H9 (cell line): ENCODE results near the gene NARS2. TPM values are rescaled to one million over a fixed set of nuclear protein-coding genes. Genes with fewer than 3 reads are reported as not detected.

ENCODE experiments used
- DNase-seq: peaks from one replicate; pipeline ENCODE4 v3.0.0-alpha.2; 2017
- H2AFZ ChIP-seq: one replicate; pipeline ENCODE4 v1.6.1; 2013; ENCODE audit warnings: mild to moderate bottlenecking, low read length, control low read depth, moderate library complexity
- H2AK5ac ChIP-seq: 2 replicates; pipeline ENCODE4 v1.6.1; 2013; ENCODE audit warnings: low read length, control low read depth, mixed read lengths; ENCODE audit not compliant: insufficient read length
- H2BK120ac ChIP-seq: one replicate; pipeline ENCODE4 v1.6.1; 2013; ENCODE audit warnings: low read depth, mild to moderate bottlenecking, low read length, control low read depth, inconsistent platforms; ENCODE audit not compliant: poor library complexity, severe bottlenecking
- H2BK12ac ChIP-seq: 2 replicates; pipeline ENCODE4 v1.6.1; 2013; ENCODE audit warnings: low read length, control low read depth, mixed read lengths, low read depth; ENCODE audit not compliant: insufficient read length
- H2BK15ac ChIP-seq: 2 replicates; pipeline ENCODE4 v1.6.1; 2013; ENCODE audit warnings: low read depth, low read length, control low read depth
- H2BK20ac ChIP-seq: one replicate; pipeline ENCODE4 v1.6.1; 2013; ENCODE audit warnings: low read depth, mild to moderate bottlenecking, low read length, control low read depth, inconsistent platforms; ENCODE audit not compliant: poor library complexity, severe bottlenecking
- H2BK5ac ChIP-seq: 2 replicates; pipeline ENCODE4 v1.6.1; 2013; ENCODE audit warnings: low read length, control low read depth, mixed read lengths; ENCODE audit not compliant: insufficient read length
- H3K14ac ChIP-seq: 2 replicates; pipeline ENCODE4 v1.6.1; 2013; ENCODE audit warnings: low read length, control low read depth; ENCODE audit not compliant: insufficient read depth
- H3K18ac ChIP-seq: 2 replicates; pipeline ENCODE4 v1.6.1; 2013; ENCODE audit warnings: low read depth, mild to moderate bottlenecking, mixed read lengths, low read length, control low read depth; ENCODE audit not compliant: insufficient read length
- H3K23ac ChIP-seq: 2 replicates; pipeline ENCODE4 v1.6.1; 2013; ENCODE audit warnings: low read length, control low read depth, mixed read lengths, low read depth; ENCODE audit not compliant: insufficient read length
- H3K23me2 ChIP-seq: 2 replicates; pipeline ENCODE4 v1.6.1; 2013; ENCODE audit warnings: low read depth, mild to moderate bottlenecking, mixed read lengths, low read length, control low read depth; ENCODE audit not compliant: insufficient read length, poor library complexity, severe bottlenecking
- H3K27ac ChIP-seq: 2 replicates; pipeline ENCODE4 v1.5.1; 2013; ENCODE audit warnings: low read length, control low read depth, mixed read lengths, low read depth; ENCODE audit not compliant: insufficient read length
- H3K27me3 ChIP-seq: 2 replicates; pipeline ENCODE4 v1.6.1; 2013; ENCODE audit warnings: low read length, control low read depth, inconsistent platforms; ENCODE audit not compliant: insufficient read depth
- H3K4ac ChIP-seq: 2 replicates; pipeline ENCODE4 v1.6.1; 2013; ENCODE audit warnings: low read depth, mild to moderate bottlenecking, control low read depth, inconsistent platforms, low read length, moderate library complexity
- H3K4me1 ChIP-seq: 2 replicates; pipeline ENCODE4 v1.6.1; 2013; ENCODE audit warnings: low read length, control low read depth, inconsistent platforms; ENCODE audit not compliant: insufficient read depth
- H3K4me2 ChIP-seq: 2 replicates; pipeline ENCODE4 v1.6.1; 2013; ENCODE audit warnings: low read length, control low read depth, mixed read lengths; ENCODE audit not compliant: insufficient read length, insufficient read depth
- H3K56ac ChIP-seq: 2 replicates; pipeline ENCODE4 v1.6.1; 2013; ENCODE audit warnings: low read depth, mild to moderate bottlenecking, mixed read lengths, low read length, control low read depth; ENCODE audit not compliant: insufficient read length
- H3K79me1 ChIP-seq: 2 replicates; pipeline ENCODE4 v1.6.1; 2013; ENCODE audit warnings: low read depth, mild to moderate bottlenecking, moderate library complexity, low read length, control low read depth, inconsistent platforms; ENCODE audit not compliant: insufficient read depth, poor library complexity, severe bottlenecking
- H3K79me2 ChIP-seq: 2 replicates; pipeline ENCODE4 v1.6.1; 2013; ENCODE audit warnings: low read length, control low read depth, inconsistent platforms; ENCODE audit not compliant: insufficient read depth
- H3K9ac ChIP-seq: 2 replicates; pipeline ENCODE4 v1.6.1; 2013; ENCODE audit warnings: low read length, control low read depth, mixed read lengths; ENCODE audit not compliant: insufficient read length; ENCODE audit errors: extremely low read depth
- H3K9me3 ChIP-seq: one replicate; pipeline ENCODE4 v1.6.1; 2013; ENCODE audit warnings: low read depth, low read length, inconsistent platforms; ENCODE audit not compliant: control insufficient read depth
- H3T11ph ChIP-seq: one replicate; pipeline ENCODE4 v1.6.1; 2013; ENCODE audit warnings: mild to moderate bottlenecking, low read length, control low read depth, inconsistent platforms
- H4K20me1 ChIP-seq: one replicate; pipeline ENCODE4 v1.6.1; 2013; ENCODE audit not compliant: control insufficient read depth, insufficient read length, insufficient read depth
- H4K5ac ChIP-seq: 2 replicates; pipeline ENCODE4 v1.6.1; 2013; ENCODE audit warnings: low read depth, mild to moderate bottlenecking, mixed read lengths, low read length, control low read depth; ENCODE audit not compliant: insufficient read length
- H4K8ac ChIP-seq: replicated peaks from 2 replicates; pipeline ENCODE4 v1.6.1; 2013; ENCODE audit warnings: low read length, control low read depth, mixed read lengths, low read depth; ENCODE audit not compliant: insufficient read length
- H4K91ac ChIP-seq: 2 replicates; pipeline ENCODE4 v1.6.1; 2013; ENCODE audit warnings: low read depth, mild to moderate bottlenecking, moderate library complexity, mixed read lengths, low read length, control low read depth; ENCODE audit not compliant: insufficient read length
- H3K27ac Mint-ChIP-seq, 3 experiments: 2 replicates in 2 of 3; 3 replicates in 1 of 3; pipeline ENCODE4 v1.8.0; 2020 to 2021; ENCODE audit warnings: mixed read lengths in 3 of 3, mild to moderate bottlenecking in 1 of 3, moderate library complexity in 1 of 3
- H3K27me3 Mint-ChIP-seq: 2 replicates; pipeline ENCODE4 v1.8.0; 2021; ENCODE audit warnings: low read depth, mild to moderate bottlenecking, moderate library complexity, mixed read lengths
- H3K36me3 Mint-ChIP-seq, 3 experiments: 2 replicates in 2 of 3; 3 replicates in 1 of 3; pipeline ENCODE4 v1.8.0; 2020 to 2021; ENCODE audit warnings: low read depth in 3 of 3, mixed read lengths in 3 of 3; ENCODE audit not compliant: insufficient read depth in 1 of 3
- H3K4me1 Mint-ChIP-seq, 2 experiments: 2 replicates each; pipeline ENCODE4 v1.8.0; 2020; ENCODE audit warnings: mixed read lengths in 2 of 2
- H3K4me3 Mint-ChIP-seq, 2 experiments: 2 replicates in 1 of 2; 3 replicates in 1 of 2; pipeline ENCODE4 v1.8.0; 2020 to 2021; ENCODE audit warnings: mild to moderate bottlenecking in 2 of 2, mixed read lengths in 2 of 2, moderate library complexity in 1 of 2
- H3K9me3 Mint-ChIP-seq, 2 experiments: 2 replicates in 1 of 2; 3 replicates in 1 of 2; pipeline ENCODE4 v1.8.0; 2020; ENCODE audit warnings: mild to moderate bottlenecking in 2 of 2, mixed read lengths in 2 of 2, moderate library complexity in 1 of 2
- WGBS: extraction: QIAGEN DNeasy Blood & Tissue Kit; methylation state at CpG from one replicate; pipeline ENCODE4 v1.1.7; 2013; ENCODE audit warnings: missing lambda C conversion rate, low lambda C conversion rate, mixed read lengths; ENCODE audit not compliant: insufficient read length; ENCODE audit errors: extremely low coverage; 5-methylcytosine and 5-hydroxymethylcytosine counted together
- total RNA-seq: library from RNA; stranded (reverse); gene quantifications from 2 replicates; pipeline ENCODE4 v1.2.1, GENCODE V29; 2021
- TF ChIP-seq, protein P1 (sequence below): fragments of 200-600 bp; sonication (generic); conservative IDR thresholded peaks from 3 replicates; pipeline ENCODE4 v1.8.0; 2021; ENCODE audit warnings: antibody characterized with exemption, mild to moderate bottlenecking

Gene NARS2
- total RNA-seq, 1 experiment from 2014 or later = 29.7 TPM

GRCh38 chr11:78526497-78527146, 48.0 kb downstream of the NARS2 start:
- no peak overlapping the region for H3K4ac ChIP-seq
- no peak overlapping the region for H3T11ph ChIP-seq
- H3K9me3 ChIP-seq = no peaks in the 10 kb centered on the region
- H4K91ac ChIP-seq = no peak overlapping the region
- WGBS = no CpG with 5 or more reads among the region's 6 CpGs
- no peak overlapping the region for H2BK120ac ChIP-seq
- H3K79me2 ChIP-seq = no peaks in the 10 kb centered on the region
- no peak overlapping the region for H3K27ac ChIP-seq
- no peak overlapping the region for H4K5ac ChIP-seq
- H3K18ac ChIP-seq = no peak overlapping the region
- H3K27me3 ChIP-seq = no peaks in the 10 kb centered on the region
- no peaks in the 10 kb centered on the region for H3K23me2 ChIP-seq
- Mint-ChIP-seq H3K9me3 (no peaks in the 10 kb centered on the region), H3K4me3 (no peak overlapping the region), H3K4me1 (no peaks in the 10 kb centered on the region), H3K36me3 (no peaks in the 10 kb centered on the region), H3K27me3 (no peaks in the 10 kb centered on the region), H3K27ac (no peak overlapping the region)
- H2BK20ac ChIP-seq = no peak overlapping the region
- no peak overlapping the region for H3K9ac ChIP-seq
- no peak overlapping the region for H2BK12ac ChIP-seq
- H3K56ac ChIP-seq = no peak overlapping the region
- H2BK5ac ChIP-seq = no peak overlapping the region
- H3K4me2 ChIP-seq = no peak overlapping the region
- no peak overlapping the region for H2BK15ac ChIP-seq
- H3K14ac ChIP-seq = no peak overlapping the region
- TF ChIP-seq, protein P1, sequence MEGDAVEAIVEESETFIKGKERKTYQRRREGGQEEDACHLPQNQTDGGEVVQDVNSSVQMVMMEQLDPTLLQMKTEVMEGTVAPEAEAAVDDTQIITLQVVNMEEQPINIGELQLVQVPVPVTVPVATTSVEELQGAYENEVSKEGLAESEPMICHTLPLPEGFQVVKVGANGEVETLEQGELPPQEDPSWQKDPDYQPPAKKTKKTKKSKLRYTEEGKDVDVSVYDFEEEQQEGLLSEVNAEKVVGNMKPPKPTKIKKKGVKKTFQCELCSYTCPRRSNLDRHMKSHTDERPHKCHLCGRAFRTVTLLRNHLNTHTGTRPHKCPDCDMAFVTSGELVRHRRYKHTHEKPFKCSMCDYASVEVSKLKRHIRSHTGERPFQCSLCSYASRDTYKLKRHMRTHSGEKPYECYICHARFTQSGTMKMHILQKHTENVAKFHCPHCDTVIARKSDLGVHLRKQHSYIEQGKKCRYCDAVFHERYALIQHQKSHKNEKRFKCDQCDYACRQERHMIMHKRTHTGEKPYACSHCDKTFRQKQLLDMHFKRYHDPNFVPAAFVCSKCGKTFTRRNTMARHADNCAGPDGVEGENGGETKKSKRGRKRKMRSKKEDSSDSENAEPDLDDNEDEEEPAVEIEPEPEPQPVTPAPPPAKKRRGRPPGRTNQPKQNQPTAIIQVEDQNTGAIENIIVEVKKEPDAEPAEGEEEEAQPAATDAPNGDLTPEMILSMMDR = no peak
- no peaks in the 10 kb centered on the region for H3K79me1 ChIP-seq
- H4K20me1 ChIP-seq = no peaks in the 10 kb centered on the region
- H3K4me1 ChIP-seq = no peaks in the 10 kb centered on the region
- DNase-seq = no peak
- no peak overlapping the region for H3K23ac ChIP-seq
- H2AFZ ChIP-seq = no peak overlapping the region
- no peak overlapping the region for H2AK5ac ChIP-seq
- H4K8ac ChIP-seq = no peak overlapping the region
